Measurements from ENCODE around the gene FOXO1. TPM values are rescaled to one million over a fixed set of nuclear protein-coding genes. Genes with fewer than 3 reads are reported as not detected.

The FOXO1 gene
- total and polyA plus RNA-seq, 9 donors, result 11.2 to 18.1 (median 13.1) TPM

GRCh38 chr13:40681341-40682146, 15.1 kb upstream of the FOXO1 start:
- peak; percentile 79 for DNase-seq
- Histone ChIP-seq H3K4me3 (ENCODE audit: low read length) (no peak overlapping the region), H3K4me1 (ENCODE audit: control insufficient read depth, insufficient read depth, low read length) (peaks cover 22% of the 10 kb centered on the region), H3K9me3 (replicated peaks; ENCODE audit: control insufficient read depth, low read depth, low read length) (no peaks in the 10 kb centered on the region), H3K27ac (ENCODE audit: low read length) (peak overlapping the region; percentile 69), H3K36me3 (ENCODE audit: control insufficient read depth, insufficient read depth, low read length) (no peaks in the 10 kb centered on the region), H3K27me3 (ENCODE audit: control insufficient read depth, insufficient read depth, low read length) (no peaks in the 10 kb centered on the region)
- WGBS (ENCODE audit: insufficient coverage), result 54% methylated on average over 6 of the region's 7 CpGs

- Histone ChIP-seq H3K9me3 (replicated peaks; ENCODE audit: control insufficient read depth, low read depth, low read length) (no peaks in the 10 kb centered on the region), H3K4me3 (ENCODE audit: low read length) (no peak overlapping the region), H3K36me3 (ENCODE audit: control insufficient read depth, insufficient read depth, low read length) (no peaks in the 10 kb centered on the region), H3K27me3 (ENCODE audit: control insufficient read depth, insufficient read depth, low read length) (no peaks in the 10 kb centered on the region), H3K27ac (ENCODE audit: low read length) (peak overlapping the region; percentile 69), H3K4me1 (ENCODE audit: control insufficient read depth, insufficient read depth, low read length) (peaks cover 22% of the 10 kb centered on the region)
- DNase-seq, result no peak
- 40% methylated on average over 1 of the region's 7 CpGs for WGBS (ENCODE audit: insufficient coverage)
These were observed 14.3 kb upstream of the FOXO1 start for GRCh38 chr13:40680659-40681323.

GRCh38 chr13:40679480-40679985, 13.1 kb upstream of the FOXO1 start:
- WGBS (ENCODE audit: insufficient coverage), result 73% methylated on average over 4 of the region's 6 CpGs
- Histone ChIP-seq H3K27me3 (ENCODE audit: control insufficient read depth, insufficient read depth, low read length) (no peaks in the 10 kb centered on the region), H3K27ac (ENCODE audit: low read length) (no peak overlapping the region), H3K4me1 (ENCODE audit: control insufficient read depth, insufficient read depth, low read length) (peaks cover 22% of the 10 kb centered on the region), H3K9me3 (replicated peaks; ENCODE audit: control insufficient read depth, low read depth, low read length) (no peaks in the 10 kb centered on the region), H3K36me3 (ENCODE audit: control insufficient read depth, insufficient read depth, low read length) (no peaks in the 10 kb centered on the region), H3K4me3 (ENCODE audit: low read length) (no peak overlapping the region)
- no peak for DNase-seq

GRCh38 chr13:40677064-40677463, 10.6 kb upstream of the FOXO1 start:
- Histone ChIP-seq H3K27me3 (ENCODE audit: control insufficient read depth, insufficient read depth, low read length) (no peaks in the 10 kb centered on the region), H3K27ac (ENCODE audit: low read length) (no peak overlapping the region), H3K4me3 (ENCODE audit: low read length) (no peak overlapping the region), H3K4me1 (ENCODE audit: control insufficient read depth, insufficient read depth, low read length) (peaks cover 18% of the 10 kb centered on the region), H3K9me3 (replicated peaks; ENCODE audit: control insufficient read depth, low read depth, low read length) (no peaks in the 10 kb centered on the region), H3K36me3 (ENCODE audit: control insufficient read depth, insufficient read depth, low read length) (no peaks in the 10 kb centered on the region)
- no peak for DNase-seq
- WGBS (ENCODE audit: insufficient coverage), result no CpG with 5 or more reads among the region's 4 CpGs

- Histone ChIP-seq H3K36me3 (ENCODE audit: control insufficient read depth, insufficient read depth, low read length) (no peaks in the 10 kb centered on the region), H3K9me3 (replicated peaks; ENCODE audit: control insufficient read depth, low read depth, low read length) (no peaks in the 10 kb centered on the region), H3K27ac (ENCODE audit: low read length) (no peak overlapping the region), H3K4me1 (ENCODE audit: control insufficient read depth, insufficient read depth, low read length) (peaks cover 9% of the 10 kb centered on the region), H3K27me3 (ENCODE audit: control insufficient read depth, insufficient read depth, low read length) (no peaks in the 10 kb centered on the region), H3K4me3 (ENCODE audit: low read length) (no peak overlapping the region)
- no CpG with 5 or more reads among the region's 2 CpGs for WGBS (ENCODE audit: insufficient coverage)
- DNase-seq, result no peak
These were observed 9.6 kb upstream of the FOXO1 start for GRCh38 chr13:40676007-40676406.

GRCh38 chr13:40673414-40673813, 7.0 kb upstream of the FOXO1 start:
- no peaks in the 10 kb centered on the region for H3K27me3 ChIP-seq (ENCODE audit: control insufficient read depth, insufficient read depth, low read length)
- no peaks in the 10 kb centered on the region for H3K36me3 ChIP-seq (ENCODE audit: control insufficient read depth, insufficient read depth, low read length)
- no peaks in the 10 kb centered on the region for H3K9me3 ChIP-seq (replicated peaks; ENCODE audit: control insufficient read depth, low read depth, low read length)
- no peak overlapping the region for H3K27ac ChIP-seq (ENCODE audit: low read length)
- H3K4me1 ChIP-seq (ENCODE audit: control insufficient read depth, insufficient read depth, low read length), result peaks cover 5% of the 10 kb centered on the region
- H3K4me3 ChIP-seq (ENCODE audit: low read length), result no peak overlapping the region
- DNase-seq, result no peak

- DNase-seq, result no peak
- Histone ChIP-seq H3K36me3 (ENCODE audit: control insufficient read depth, insufficient read depth, low read length) (no peaks in the 10 kb centered on the region), H3K27ac (ENCODE audit: low read length) (no peak overlapping the region), H3K4me3 (ENCODE audit: low read length) (no peak overlapping the region), H3K27me3 (ENCODE audit: control insufficient read depth, insufficient read depth, low read length) (no peaks in the 10 kb centered on the region), H3K4me1 (ENCODE audit: control insufficient read depth, insufficient read depth, low read length) (peaks cover 8% of the 10 kb centered on the region), H3K9me3 (replicated peaks; ENCODE audit: control insufficient read depth, low read depth, low read length) (no peaks in the 10 kb centered on the region)
- no CpG with 5 or more reads among the region's 4 CpGs for WGBS (ENCODE audit: insufficient coverage)
These were observed 6.4 kb upstream of the FOXO1 start for GRCh38 chr13:40672765-40673397.

GRCh38 chr13:40671956-40672764, 5.7 kb upstream of the FOXO1 start:
- Histone ChIP-seq H3K27ac (ENCODE audit: low read length) (no peak overlapping the region), H3K27me3 (ENCODE audit: control insufficient read depth, insufficient read depth, low read length) (no peaks in the 10 kb centered on the region), H3K36me3 (ENCODE audit: control insufficient read depth, insufficient read depth, low read length) (no peaks in the 10 kb centered on the region), H3K4me3 (ENCODE audit: low read length) (no peak overlapping the region), H3K9me3 (replicated peaks; ENCODE audit: control insufficient read depth, low read depth, low read length) (no peaks in the 10 kb centered on the region), H3K4me1 (ENCODE audit: control insufficient read depth, insufficient read depth, low read length) (peaks cover 13% of the 10 kb centered on the region)
- WGBS (ENCODE audit: insufficient coverage), result no CpG with 5 or more reads among the region's 1 CpG
- peak; percentile 81 for DNase-seq

- DNase-seq, result no peak
- Histone ChIP-seq H3K27ac (ENCODE audit: low read length) (no peak overlapping the region), H3K4me1 (ENCODE audit: control insufficient read depth, insufficient read depth, low read length) (peaks cover 13% of the 10 kb centered on the region), H3K4me3 (ENCODE audit: low read length) (no peak overlapping the region), H3K27me3 (ENCODE audit: control insufficient read depth, insufficient read depth, low read length) (no peaks in the 10 kb centered on the region), H3K9me3 (replicated peaks; ENCODE audit: control insufficient read depth, low read depth, low read length) (no peaks in the 10 kb centered on the region), H3K36me3 (ENCODE audit: control insufficient read depth, insufficient read depth, low read length) (no peaks in the 10 kb centered on the region)
- WGBS (ENCODE audit: insufficient coverage), result no CpG with 5 or more reads among the region's 2 CpGs
These were observed 3.9 kb upstream of the FOXO1 start for GRCh38 chr13:40670307-40670706.

Data from muscle of leg (tissue), 11 donors.